Caco-2 (cell line): Measurements from ENCODE around the gene IER3. TPM values are rescaled to one million over a fixed set of nuclear protein-coding genes. Genes with fewer than 3 reads are reported as not detected.
A peak's percentile ranks its signal among the peaks of the same experiment; 100 is the strongest.
"Not testable (repeated sequence)": the region's sequence is repeated elsewhere in the genome, so short reads cannot be mapped to it uniquely, and the experiment has no call there.

Source experiments
- BruUV-seq: library from RNA; stranded (reverse); fragments of 400-500 nt; replicated peaks from 2 replicates; lab custom pipeline; 2021; lab: Mats Ljungman, UMichigan
- CTCF ChIA-PET: fragments of 300-600 bp; sonication (Branson Sonifier 250); formaldehyde crosslinking; loops from one replicate; lab custom pipeline; 2022; ENCODE audit warnings: antibody characterized with exemption; lab: Charles Lee
- POLR2A ChIA-PET: fragments of 300-600 bp; sonication (Branson Sonifier 250); formaldehyde crosslinking; loops from one replicate; lab custom pipeline; 2022; ENCODE audit warnings: antibody characterized with exemption; lab: Charles Lee
- DNase-seq, 2 experiments: peaks; one replicate each; pipeline versions ENCODE4 v3.0.0 to v3.0.0-alpha.2; 2020 to 2022
- H3K27me3 ChIP-seq: replicated peaks from 2 replicates; pipeline ENCODE4 v1.6.0; 2011; ENCODE audit warnings: low read length; ENCODE audit not compliant: control insufficient read depth, insufficient read depth
- H3K36me3 ChIP-seq: 2 replicates; pipeline ENCODE4 v1.5.1; 2011; ENCODE audit warnings: low read length; ENCODE audit not compliant: control insufficient read depth, insufficient read depth
- H3K4me1 ChIP-seq: fragments of 250-450 bp; sonication (Bioruptor Pico); 2 replicates; pipeline ENCODE4 v1.5.1; 2020; ENCODE audit warnings: mild to moderate bottlenecking
- H3K4me3 ChIP-seq: 2 replicates; pipeline ENCODE4 v1.5.1; 2011; ENCODE audit warnings: low read depth, mild to moderate bottlenecking, control low read depth, low read length
- H3K9me3 ChIP-seq: fragments of 250-450 bp; sonication (Bioruptor Pico); 2 replicates; pipeline ENCODE4 v1.5.1; 2020; ENCODE audit warnings: mild to moderate bottlenecking, moderate library complexity
- H3K27ac Mint-ChIP-seq: one replicate; pipeline ENCODE4 v1.8.0; 2022; ENCODE audit warnings: mixed read lengths; ENCODE audit not compliant: unreplicated experiment
- H3K27me3 Mint-ChIP-seq: one replicate; pipeline ENCODE4 v1.8.0; 2022; ENCODE audit warnings: mixed read lengths; ENCODE audit not compliant: insufficient read depth, unreplicated experiment
- H3K36me3 Mint-ChIP-seq: one replicate; pipeline ENCODE4 v1.8.0; 2022; ENCODE audit warnings: mild to moderate bottlenecking, mixed read lengths; ENCODE audit not compliant: insufficient read depth, unreplicated experiment
- H3K4me1 Mint-ChIP-seq: one replicate; pipeline ENCODE4 v1.8.0; 2022; ENCODE audit warnings: low read depth, mixed read lengths; ENCODE audit not compliant: unreplicated experiment
- H3K4me3 Mint-ChIP-seq: one replicate; pipeline ENCODE4 v1.8.0; 2022; ENCODE audit warnings: mild to moderate bottlenecking, moderate library complexity, mixed read lengths; ENCODE audit not compliant: unreplicated experiment
- H3K9me3 Mint-ChIP-seq: one replicate; pipeline ENCODE4 v1.8.0; 2022; ENCODE audit warnings: mixed read lengths; ENCODE audit not compliant: unreplicated experiment
- intact Hi-C: fragments of 100-400 bp; cut with micrococcal nuclease; formaldehyde crosslinking; loops from one replicate; pipeline ENCODE4 v1.10.0; 2022; ENCODE audit not compliant: unreplicated experiment
- total RNA-seq: library from RNA; stranded (reverse); gene quantifications from 2 replicates; pipeline ENCODE4 v1.2.3, GENCODE V29; 2022
- TF ChIP-seq, protein P1 (sequence below), 2 experiments: fragments of 200-600 bp in 1 of 2; IDR thresholded peaks; 1 replicate in 1 of 2; 2 replicates in 1 of 2; pipeline versions ENCODE4 v1.5.1 to v1.8.0; 2011 to 2022; ENCODE audit warnings: antibody characterized with exemption in 1 of 2, control low read depth in 1 of 2, inconsistent platforms in 1 of 2, low read depth in 1 of 2, low read length in 1 of 2, mild to moderate bottlenecking in 1 of 2, moderate library complexity in 1 of 2; ENCODE audit not compliant: insufficient read depth in 1 of 2, severe bottlenecking in 1 of 2, unreplicated experiment in 1 of 2

The IER3 gene
- total RNA-seq, 1 experiment from 2014 or later, result 13.0 TPM

DNA sequence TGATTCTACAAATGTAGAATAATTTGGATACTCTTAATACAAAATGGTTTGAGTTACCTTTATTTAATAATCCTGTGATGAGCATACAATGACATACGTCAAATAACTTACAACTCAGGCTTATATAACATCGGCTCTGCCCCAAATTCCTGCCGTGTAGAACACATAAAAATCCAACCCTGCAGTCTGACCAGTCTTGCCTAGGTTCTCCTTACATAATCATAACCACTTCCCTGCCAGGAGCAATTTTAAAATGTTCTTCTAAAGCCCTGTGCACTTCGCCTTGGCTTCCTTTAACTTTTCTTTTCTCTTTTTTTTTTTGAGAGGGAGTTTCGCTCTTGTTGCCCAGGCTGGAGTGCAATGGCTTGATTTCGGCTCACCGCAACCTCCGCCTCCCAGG lies 16.2 kb upstream of the IER3 start:
- H3K4me3 Mint-ChIP-seq, result no peak overlapping the region
- Histone ChIP-seq H3K36me3 (no peaks in the 10 kb centered on the region), H3K4me1 (peaks cover 47% of the 10 kb centered on the region), H3K9me3 (no peaks in the 10 kb centered on the region), H3K27me3 (no peaks in the 10 kb centered on the region), H3K4me3 (no peak overlapping the region)
- no peaks in the 10 kb centered on the region for H3K27me3 Mint-ChIP-seq
- peaks cover 25% of the 10 kb centered on the region for H3K36me3 Mint-ChIP-seq
- intact Hi-C loops, result loop anchor here (5.0 kb wide), 1 partner anchor 52 kb away; no protein-coding TSS in a partner anchor
- no TSS peak for BruUV-seq
- peak overlapping the region; percentile 75 for H3K27ac Mint-ChIP-seq
- TF ChIP-seq, protein P1, sequence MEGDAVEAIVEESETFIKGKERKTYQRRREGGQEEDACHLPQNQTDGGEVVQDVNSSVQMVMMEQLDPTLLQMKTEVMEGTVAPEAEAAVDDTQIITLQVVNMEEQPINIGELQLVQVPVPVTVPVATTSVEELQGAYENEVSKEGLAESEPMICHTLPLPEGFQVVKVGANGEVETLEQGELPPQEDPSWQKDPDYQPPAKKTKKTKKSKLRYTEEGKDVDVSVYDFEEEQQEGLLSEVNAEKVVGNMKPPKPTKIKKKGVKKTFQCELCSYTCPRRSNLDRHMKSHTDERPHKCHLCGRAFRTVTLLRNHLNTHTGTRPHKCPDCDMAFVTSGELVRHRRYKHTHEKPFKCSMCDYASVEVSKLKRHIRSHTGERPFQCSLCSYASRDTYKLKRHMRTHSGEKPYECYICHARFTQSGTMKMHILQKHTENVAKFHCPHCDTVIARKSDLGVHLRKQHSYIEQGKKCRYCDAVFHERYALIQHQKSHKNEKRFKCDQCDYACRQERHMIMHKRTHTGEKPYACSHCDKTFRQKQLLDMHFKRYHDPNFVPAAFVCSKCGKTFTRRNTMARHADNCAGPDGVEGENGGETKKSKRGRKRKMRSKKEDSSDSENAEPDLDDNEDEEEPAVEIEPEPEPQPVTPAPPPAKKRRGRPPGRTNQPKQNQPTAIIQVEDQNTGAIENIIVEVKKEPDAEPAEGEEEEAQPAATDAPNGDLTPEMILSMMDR (IDR thresholded peaks at IDR 0.05; ENCODE audit: insufficient read depth in 1 of 2, low read depth in 1 of 2, low read length in 1 of 2, severe bottlenecking in 1 of 2, unreplicated experiment in 1 of 2), result no peak
- no peak for DNase-seq
- H3K9me3 Mint-ChIP-seq, result peaks cover 11% of the 10 kb centered on the region
- H3K4me1 Mint-ChIP-seq, result peaks cover 34% of the 10 kb centered on the region
- ChIA-PET CTCF (no interaction called here), POLR2A (interaction anchor here (0.7 kb wide), 1 partner anchor 203 kb away, joined by 4 read pairs; no protein-coding TSS in a partner anchor)

DNA sequence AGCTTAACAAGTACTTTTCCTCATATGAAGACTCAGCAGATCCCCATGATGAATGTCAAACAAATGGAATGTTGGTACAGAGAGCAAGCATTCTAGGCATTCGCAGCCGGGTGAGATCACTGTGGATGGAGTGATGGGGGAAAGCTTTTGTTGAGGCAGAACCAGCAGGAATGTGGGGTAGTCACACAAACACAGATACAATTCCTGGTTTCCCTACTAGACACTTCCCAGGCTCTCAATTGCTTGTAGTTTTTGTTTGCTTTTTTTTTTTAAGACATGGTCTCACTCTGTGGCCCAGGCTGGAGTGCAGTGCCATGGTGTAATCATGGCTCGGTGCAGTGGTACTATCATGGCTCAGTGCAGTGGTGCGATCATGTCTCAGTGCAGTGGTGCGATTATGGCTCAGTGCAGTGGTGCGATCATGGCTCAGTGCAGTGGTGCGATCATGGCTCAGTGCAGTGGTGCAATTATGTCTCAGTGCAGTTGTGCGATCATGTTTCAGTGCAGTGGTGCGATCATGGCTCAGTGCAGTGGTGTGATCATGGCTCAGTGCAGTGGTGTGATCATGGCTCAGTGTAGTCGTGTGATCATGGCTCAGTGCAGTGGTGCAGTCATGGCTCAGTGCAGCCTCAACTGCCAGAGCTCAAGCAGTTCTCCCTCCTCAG lies 15.4 kb upstream of the IER3 start:
- Mint-ChIP-seq H3K9me3 (peaks cover 10% of the 10 kb centered on the region), H3K4me1 (peaks cover 34% of the 10 kb centered on the region), H3K36me3 (peaks cover 25% of the 10 kb centered on the region), H3K27ac (peak overlapping the region; percentile 75), H3K27me3 (no peaks in the 10 kb centered on the region), H3K4me3 (no peak overlapping the region)
- Histone ChIP-seq H3K36me3 (no peaks in the 10 kb centered on the region), H3K4me1 (peaks cover 39% of the 10 kb centered on the region), H3K27me3 (no peaks in the 10 kb centered on the region), H3K9me3 (no peaks in the 10 kb centered on the region), H3K4me3 (no peak overlapping the region)
- DNase-seq, result peak; percentile 65 to 66
- no TSS peak for BruUV-seq
- CTCF ChIA-PET, result interaction anchor here (0.7 to 1.1 kb wide), 3 partner anchors 9 to 154 kb away, joined by 3 to 4 read pairs (median 3); partner anchors contain the start of genes IER3 and VARS2
- TF ChIP-seq, protein P1 (IDR thresholded peaks at IDR 0.05; ENCODE audit: insufficient read depth in 1 of 2, low read depth in 1 of 2, low read length in 1 of 2, severe bottlenecking in 1 of 2, unreplicated experiment in 1 of 2), result no peak
- intact Hi-C loops, result loop anchor here (5.0 kb wide), 1 partner anchor 53 kb away; no protein-coding TSS in a partner anchor
- POLR2A ChIA-PET, result interaction anchor here (0.6 to 1.0 kb wide), 3 partner anchors 9 to 42 kb away, joined by 3 to 5 read pairs (median 4); partner anchors contain the start of genes IER3 and MDC1

DNA sequence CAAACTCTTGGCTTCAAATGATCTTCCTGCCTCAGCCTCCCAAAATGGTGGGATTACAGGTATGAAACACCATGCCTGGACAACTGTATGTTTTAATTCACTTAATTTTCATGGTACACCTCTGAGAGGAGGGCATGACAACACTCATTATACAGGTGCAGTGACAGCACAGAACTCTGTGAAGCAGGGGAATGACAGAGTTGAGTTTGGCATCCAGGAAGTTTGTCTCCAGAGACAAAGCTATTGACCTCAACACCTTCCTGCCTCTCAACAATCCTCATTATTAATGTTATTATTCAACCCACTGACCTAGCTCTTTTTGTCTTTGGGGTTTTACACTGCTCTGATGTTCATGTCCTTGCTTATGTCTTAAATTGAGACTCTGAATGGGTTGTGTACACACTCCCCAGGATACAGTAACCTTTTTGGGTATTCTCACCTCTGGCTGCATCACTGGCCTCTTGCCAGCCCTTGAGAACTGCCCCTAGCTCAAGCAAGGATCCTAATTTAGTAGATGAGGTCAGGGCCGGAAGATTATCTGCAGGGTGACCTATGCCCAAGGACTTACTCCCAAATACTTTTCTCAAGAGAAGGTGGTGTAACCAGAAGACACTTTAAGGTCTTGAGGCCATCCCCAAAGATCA lies 13.0 kb upstream of the IER3 start:
- ChIA-PET CTCF (no interaction called here), POLR2A (no interaction called here)
- H3K4me1 Mint-ChIP-seq, result peaks cover 20% of the 10 kb centered on the region
- TF ChIP-seq, protein P1 (IDR thresholded peaks at IDR 0.05; ENCODE audit: insufficient read depth in 1 of 2, low read depth in 1 of 2, low read length in 1 of 2, severe bottlenecking in 1 of 2, unreplicated experiment in 1 of 2), result no peak
- BruUV-seq, result no TSS peak
- Histone ChIP-seq H3K9me3 (no peaks in the 10 kb centered on the region), H3K27me3 (no peaks in the 10 kb centered on the region), H3K36me3 (no peaks in the 10 kb centered on the region), H3K4me3 (no peak overlapping the region), H3K4me1 (peaks cover 20% of the 10 kb centered on the region)
- H3K27ac Mint-ChIP-seq, result no peak overlapping the region
- no peaks in the 10 kb centered on the region for H3K9me3 Mint-ChIP-seq
- no peak for DNase-seq
- intact Hi-C loops, result no loop called here
- H3K36me3 Mint-ChIP-seq, result peaks cover 9% of the 10 kb centered on the region
- no peaks in the 10 kb centered on the region for H3K27me3 Mint-ChIP-seq
- H3K4me3 Mint-ChIP-seq, result no peak overlapping the region

DNA sequence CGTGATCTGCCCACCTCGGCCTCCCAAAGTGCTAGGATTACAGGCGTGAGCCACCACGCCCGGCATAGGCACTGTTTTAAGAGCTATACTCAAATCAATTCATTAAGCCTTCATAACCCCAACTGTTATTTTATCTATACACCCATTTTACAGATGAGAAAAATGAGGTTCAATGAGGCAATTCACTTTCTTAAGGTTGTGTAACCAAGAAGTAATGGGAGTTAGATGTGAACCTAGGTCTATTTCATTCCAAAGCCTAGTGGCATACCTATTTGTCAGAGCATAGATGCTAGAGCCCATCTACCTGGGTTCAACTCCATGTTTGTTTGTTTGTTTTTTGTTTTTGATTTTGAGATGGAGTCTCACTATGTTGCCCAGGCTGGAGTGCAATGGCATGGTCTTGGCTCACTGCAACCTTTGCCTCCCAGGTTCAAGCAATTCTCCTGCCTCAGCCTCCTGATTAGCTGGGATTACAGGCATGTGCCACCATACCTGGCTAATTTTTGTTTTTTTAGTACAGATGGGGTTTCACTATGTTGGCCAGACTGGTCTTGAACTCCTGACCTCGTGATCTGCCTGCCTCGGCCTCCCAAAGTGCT lies 12.2 kb upstream of the IER3 start:
- H3K27ac Mint-ChIP-seq, BruUV-seq, H3K36me3 ChIP-seq, H3K36me3 Mint-ChIP-seq, H3K4me3 ChIP-seq, H3K27me3 Mint-ChIP-seq, H3K9me3 ChIP-seq, intact Hi-C loops, H3K9me3 Mint-ChIP-seq, H3K27me3 ChIP-seq, H3K4me3 Mint-ChIP-seq, CTCF ChIA-PET, DNase-seq: not testable (repeated sequence)
- peaks cover 20% of the 10 kb centered on the region for H3K4me1 ChIP-seq
- POLR2A ChIA-PET, result interaction anchor here (0.6 kb wide), 1 partner anchor 189 kb away, joined by 4 read pairs; no protein-coding TSS in a partner anchor
- peaks cover 20% of the 10 kb centered on the region for H3K4me1 Mint-ChIP-seq
